GM15510 (cell line): ENCODE measurements around the gene CMTM2.

Experiments used
- POLR2A ChIP-seq: IDR thresholded peaks from 3 replicates; pipeline ENCODE4 v1.6.1; 2011; ENCODE audit warnings: borderline replicate concordance; ENCODE audit not compliant: insufficient read length; ENCODE audit errors: extremely low read depth

CMTM2 gene

GRCh38 chr16:66619534-66620428 is 40.5 kb downstream of the CMTM2 start:
- no peak for TF ChIP-seq POLR2A

- no peak for TF ChIP-seq POLR2A
Measured at GRCh38 chr16:66620429-66620795, 41.1 kb downstream of the CMTM2 start.

DNA sequence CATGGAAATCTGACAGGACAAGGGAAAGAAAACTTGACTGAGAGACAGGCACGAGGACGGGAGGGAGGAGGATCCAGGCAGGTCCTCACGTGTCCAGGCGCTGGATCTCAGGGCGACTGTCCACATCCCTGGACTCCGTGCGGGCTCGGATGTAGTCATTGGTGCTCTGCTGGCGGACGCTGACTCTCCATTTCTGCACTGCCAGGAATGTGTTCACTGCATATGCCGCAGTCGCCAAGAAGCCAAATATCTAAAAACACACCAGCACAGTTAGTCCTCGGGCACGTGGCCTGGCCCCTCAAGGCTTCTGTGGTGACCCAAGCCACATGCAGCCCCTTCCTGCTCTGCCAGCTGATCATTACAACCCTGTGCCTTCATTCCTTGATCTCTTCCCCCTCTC is 42.7 kb downstream of the CMTM2 start:
- no peak for TF ChIP-seq POLR2A

- TF ChIP-seq POLR2A, result no peak
Measured at GRCh38 chr16:66622863-66623262, 43.6 kb downstream of the CMTM2 start.

GRCh38 chr16:66623755-66624154 is 44.5 kb downstream of the CMTM2 start:
- no peak for TF ChIP-seq POLR2A

DNA sequence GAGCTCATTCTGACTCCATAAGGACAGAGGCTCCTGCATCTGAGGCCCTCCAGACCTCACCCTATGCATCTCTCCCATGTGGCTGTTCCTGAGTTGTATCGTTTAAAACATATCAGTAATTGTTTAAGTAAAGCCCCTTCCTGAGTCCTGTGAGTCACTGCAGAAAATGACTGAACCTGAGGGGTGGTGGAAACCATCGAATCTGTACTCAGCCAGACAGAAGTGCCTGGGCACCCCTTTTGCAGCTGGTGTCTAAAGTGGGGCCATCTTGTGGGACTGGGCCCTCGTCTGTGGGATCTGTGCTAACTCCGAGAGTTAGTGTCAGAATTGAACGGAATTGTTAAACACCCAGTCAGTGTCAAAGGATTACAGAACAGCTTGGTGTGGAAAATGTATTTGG is 50.6 kb downstream of the CMTM2 start:
- no peak for TF ChIP-seq POLR2A

GRCh38 chr16:66634527-66635196 is 55.4 kb downstream of the CMTM2 start:
- no peak for TF ChIP-seq POLR2A

- TF ChIP-seq POLR2A, result no peak
Measured at GRCh38 chr16:66635406-66635805, 56.1 kb downstream of the CMTM2 start.

DNA sequence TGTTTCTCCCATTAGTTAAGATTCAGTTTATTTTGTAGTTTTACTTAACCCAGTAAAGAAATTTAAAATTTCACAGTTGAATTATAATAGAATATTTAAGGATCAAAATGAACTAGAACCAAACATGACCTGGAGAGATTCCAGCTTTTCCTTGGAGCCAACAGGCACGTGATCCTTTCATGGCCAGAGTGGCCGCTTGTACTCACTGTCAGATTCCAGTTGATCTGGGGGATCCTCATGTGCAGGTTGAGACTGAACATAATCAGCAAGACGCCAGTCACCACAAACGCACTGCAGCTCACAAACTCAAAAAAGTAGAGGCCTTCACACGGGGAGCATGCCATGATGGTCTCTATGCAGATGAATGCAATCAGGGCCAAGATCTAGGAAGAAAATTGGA is 56.9 kb downstream of the CMTM2 start:
- no peak for TF ChIP-seq POLR2A

- TF ChIP-seq POLR2A, result no peak
Measured at GRCh38 chr16:66637806-66638205, 58.5 kb downstream of the CMTM2 start.
